ENCODE results near the gene CISH.

The CISH gene

GRCh38 chr3:50615190-50615589 lies 3.6 kb upstream of the CISH start:
- DNase-seq (ENCODE audit: low read depth in 2 of 2, low spot score in 1 of 2) = no peak

GRCh38 chr3:50612970-50613846 lies 1.6 kb upstream of the CISH start:
- no peak for DNase-seq (ENCODE audit: low read depth in 2 of 2, low spot score in 1 of 2)

- no peak for DNase-seq (ENCODE audit: low read depth in 2 of 2, low spot score in 1 of 2)
Measured at GRCh38 chr3:50612234-50612882, 784 bp upstream of the CISH start.

- DNase-seq (ENCODE audit: low read depth in 2 of 2, low spot score in 1 of 2) = no peak
Measured at GRCh38 chr3:50610992-50611463, 546 bp downstream of the CISH start.

- no peak for DNase-seq (ENCODE audit: low read depth in 2 of 2, low spot score in 1 of 2)
Measured at GRCh38 chr3:50610181-50610971, 1.2 kb downstream of the CISH start.

- no peak for DNase-seq (ENCODE audit: low read depth in 2 of 2, low spot score in 1 of 2)
Measured at GRCh38 chr3:50609763-50610085, 1.9 kb downstream of the CISH start.

- no peak for DNase-seq (ENCODE audit: low read depth in 2 of 2, low spot score in 1 of 2)
Measured at GRCh38 chr3:50609071-50609762, 2.4 kb downstream of the CISH start.

GRCh38 chr3:50608278-50608677 lies 3.3 kb downstream of the CISH start:
- DNase-seq (ENCODE audit: low read depth in 2 of 2, low spot score in 1 of 2) = no peak

- no peak for DNase-seq (ENCODE audit: low read depth in 2 of 2, low spot score in 1 of 2)
Measured at GRCh38 chr3:50607271-50608091, 4.1 kb downstream of the CISH start.

- no peak for DNase-seq (ENCODE audit: low read depth in 2 of 2, low spot score in 1 of 2)
Measured at GRCh38 chr3:50606596-50606995, 5.0 kb downstream of the CISH start.

- DNase-seq (ENCODE audit: low read depth in 2 of 2, low spot score in 1 of 2) = no peak
Measured at GRCh38 chr3:50605901-50606326, 5.7 kb downstream of the CISH start.

- DNase-seq (ENCODE audit: low read depth in 2 of 2, low spot score in 1 of 2) = no peak
Measured at GRCh38 chr3:50604628-50605588, 6.7 kb downstream of the CISH start.

- no peak for DNase-seq (ENCODE audit: low read depth in 2 of 2, low spot score in 1 of 2)
Measured at GRCh38 chr3:50604110-50604621, 7.4 kb downstream of the CISH start.

- DNase-seq (ENCODE audit: low read depth in 2 of 2, low spot score in 1 of 2) = no peak
Measured at GRCh38 chr3:50603261-50604109, 8.1 kb downstream of the CISH start.

GRCh38 chr3:50602595-50603191 lies 8.9 kb downstream of the CISH start:
- DNase-seq (ENCODE audit: low read depth in 2 of 2, low spot score in 1 of 2) = no peak

GRCh38 chr3:50600841-50601591 lies 10.6 kb downstream of the CISH start:
- DNase-seq (ENCODE audit: low read depth in 2 of 2, low spot score in 1 of 2) = peak; percentile 76 to 91

Measured in stimulated activated CD8-positive, alpha-beta memory T cell treated with anti-CD3 and anti-CD28 coated beads, Interleukin-4, amount 100 ng/mL, for 4 hours (primary cell).